Hepatocyte (in vitro differentiated cells): Measurements from ENCODE around the gene YTHDF2.

Source experiments
- EZH2phosphoT487 ChIP-seq: fragments of 200-600 bp; sonication (generic); IDR thresholded peaks from one replicate; pipeline ENCODE4 v1.6.1; 2018; ENCODE audit warnings: antibody characterized with exemption, mild to moderate bottlenecking, low read depth, moderate library complexity; ENCODE audit not compliant: unreplicated experiment, severe bottlenecking
- TF ChIP-seq, protein P1 (sequence below): fragments of 200-600 bp; sonication (generic); IDR thresholded peaks from 2 replicates; pipeline ENCODE4 v1.5.1; 2016; ENCODE audit warnings: antibody characterized with exemption, mild to moderate bottlenecking; ENCODE audit not compliant: poor library complexity

- TF ChIP-seq, protein P1, sequence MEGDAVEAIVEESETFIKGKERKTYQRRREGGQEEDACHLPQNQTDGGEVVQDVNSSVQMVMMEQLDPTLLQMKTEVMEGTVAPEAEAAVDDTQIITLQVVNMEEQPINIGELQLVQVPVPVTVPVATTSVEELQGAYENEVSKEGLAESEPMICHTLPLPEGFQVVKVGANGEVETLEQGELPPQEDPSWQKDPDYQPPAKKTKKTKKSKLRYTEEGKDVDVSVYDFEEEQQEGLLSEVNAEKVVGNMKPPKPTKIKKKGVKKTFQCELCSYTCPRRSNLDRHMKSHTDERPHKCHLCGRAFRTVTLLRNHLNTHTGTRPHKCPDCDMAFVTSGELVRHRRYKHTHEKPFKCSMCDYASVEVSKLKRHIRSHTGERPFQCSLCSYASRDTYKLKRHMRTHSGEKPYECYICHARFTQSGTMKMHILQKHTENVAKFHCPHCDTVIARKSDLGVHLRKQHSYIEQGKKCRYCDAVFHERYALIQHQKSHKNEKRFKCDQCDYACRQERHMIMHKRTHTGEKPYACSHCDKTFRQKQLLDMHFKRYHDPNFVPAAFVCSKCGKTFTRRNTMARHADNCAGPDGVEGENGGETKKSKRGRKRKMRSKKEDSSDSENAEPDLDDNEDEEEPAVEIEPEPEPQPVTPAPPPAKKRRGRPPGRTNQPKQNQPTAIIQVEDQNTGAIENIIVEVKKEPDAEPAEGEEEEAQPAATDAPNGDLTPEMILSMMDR = no peak
- TF ChIP-seq EZH2phosphoT487 = no peak
Observed at GRCh38 chr1:28801461-28801860, 64.7 kb downstream of the YTHDF2 start.
